ENCODE data around the gene COA3.

- TF ChIP-seq CTCF (IDR thresholded peaks at IDR 0.05) (no peak), POLR2A (IDR thresholded peaks at IDR 0.05) (no peak), POLR2AphosphoS5 (IDR thresholded peaks at IDR 0.05; ENCODE audit: insufficient read depth in 1 of 2, low read depth in 1 of 2) (no peak)
These were observed 19.9 kb downstream of the COA3 start for GRCh38 chr17:42778570-42778969.

Measured in vagina (tissue), 2 donors.